GM12892 (cell line): ENCODE measurements around the gene P4HB.

Experiments
- POLR2A ChIP-seq: IDR thresholded peaks from 2 replicates; pipeline ENCODE4 v1.6.1; 2011; ENCODE audit warnings: low read depth, low read length, control low read depth
- POLR2AphosphoS5 ChIP-seq: IDR thresholded peaks from 2 replicates; pipeline ENCODE4 v1.6.1; 2011; ENCODE audit warnings: low read depth, low read length, control low read depth

DNA sequence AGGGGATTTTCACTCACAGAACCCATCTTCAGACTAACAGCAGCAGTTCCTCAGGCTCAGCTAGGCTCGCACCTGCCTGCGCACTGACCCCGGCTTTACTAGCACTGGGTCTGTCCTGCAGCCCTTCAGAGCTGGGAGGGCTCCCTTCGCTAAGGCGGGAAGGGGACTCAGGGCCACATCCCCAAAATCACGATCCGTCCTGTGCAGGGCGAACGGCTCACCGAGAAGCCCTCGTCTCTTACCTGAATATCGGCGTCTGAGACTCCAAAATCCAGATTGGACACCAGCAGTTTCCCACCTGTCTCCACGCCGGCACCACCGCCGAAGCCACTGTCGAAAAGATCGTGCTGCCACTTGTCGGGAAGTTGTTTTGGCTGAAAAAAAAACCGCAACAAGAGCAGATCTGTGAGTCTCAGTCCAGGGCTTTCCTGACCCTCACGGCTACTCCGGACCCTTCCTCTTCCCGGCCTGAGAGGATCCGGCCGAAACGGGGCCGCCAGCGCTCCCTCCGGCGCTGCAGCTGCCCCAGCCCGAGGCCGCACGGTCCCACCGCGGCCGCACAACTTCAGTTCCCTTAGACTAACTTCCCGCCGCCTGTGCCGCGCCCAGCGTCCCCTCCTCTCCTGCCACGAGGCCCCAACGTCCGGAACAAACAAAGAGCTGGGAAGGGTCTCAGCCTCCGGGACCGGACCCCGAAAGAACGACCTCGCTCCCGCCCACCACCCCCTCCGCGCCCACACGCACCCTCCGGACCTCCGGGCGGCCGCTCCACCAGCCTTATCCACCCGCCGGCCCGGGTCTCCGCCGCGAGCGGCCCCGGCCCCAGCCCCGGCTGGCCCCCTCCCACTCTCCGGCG is 30.3 kb upstream of the P4HB start:
- no peak for TF ChIP-seq POLR2A
- no peak for TF ChIP-seq POLR2AphosphoS5
